Stomach (tissue), 4 donors: Measurements from ENCODE around the gene SSTR3.

Source experiments
- EP300 ChIP-seq: sonication (generic); formaldehyde crosslinking; IDR thresholded peaks from one replicate; pipeline ENCODE4 v1.6.1; 2017; ENCODE audit warnings: antibody characterized with exemption
- POLR2A ChIP-seq, 4 donors: fragments of 450-650 bp; IDR thresholded peaks; one replicate each; pipeline ENCODE4 v1.6.1; 2016; ENCODE audit warnings: antibody characterized with exemption in 4 of 4, control low read depth in 2 of 4, mild to moderate bottlenecking in 1 of 4, moderate library complexity in 1 of 4
- POLR2AphosphoS5 ChIP-seq, 3 donors: sonication (generic); formaldehyde crosslinking; IDR thresholded peaks; one replicate each; pipeline ENCODE4 v1.6.1; 2016; ENCODE audit warnings: antibody characterized with exemption in 3 of 3
- TF ChIP-seq, protein P1 (sequence below), 7 experiments: fragments of 450-650 bp in 4 of 7; fragments of 200-600 bp in 3 of 7; sonication (generic) in 3 of 7; IDR thresholded peaks; one replicate each; pipeline ENCODE4 v1.5.1; 2016 to 2019; ENCODE audit warnings: antibody characterized with exemption in 7 of 7, control low read depth in 2 of 7, mild to moderate bottlenecking in 1 of 7

DNA sequence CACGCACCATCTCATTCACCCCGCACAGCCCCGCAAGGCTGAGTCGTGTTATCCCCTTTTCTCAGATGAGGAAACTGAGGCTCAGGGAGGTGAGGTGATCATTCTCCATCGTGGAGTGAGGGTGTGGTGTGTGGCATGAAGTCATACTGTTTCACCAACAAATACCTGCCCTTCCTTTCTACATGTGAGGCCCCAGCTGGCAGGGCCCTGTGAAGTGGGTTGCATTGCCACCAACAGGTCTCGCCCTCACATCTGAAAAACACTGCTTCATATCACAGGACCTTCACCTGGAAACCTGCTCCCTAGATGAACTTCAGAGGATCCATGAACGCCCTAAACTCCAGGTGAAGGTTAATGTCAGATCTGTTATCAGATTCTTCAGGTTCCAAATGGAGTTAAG is 4.3 kb downstream of the SSTR3 start:
- TF ChIP-seq, protein P1, sequence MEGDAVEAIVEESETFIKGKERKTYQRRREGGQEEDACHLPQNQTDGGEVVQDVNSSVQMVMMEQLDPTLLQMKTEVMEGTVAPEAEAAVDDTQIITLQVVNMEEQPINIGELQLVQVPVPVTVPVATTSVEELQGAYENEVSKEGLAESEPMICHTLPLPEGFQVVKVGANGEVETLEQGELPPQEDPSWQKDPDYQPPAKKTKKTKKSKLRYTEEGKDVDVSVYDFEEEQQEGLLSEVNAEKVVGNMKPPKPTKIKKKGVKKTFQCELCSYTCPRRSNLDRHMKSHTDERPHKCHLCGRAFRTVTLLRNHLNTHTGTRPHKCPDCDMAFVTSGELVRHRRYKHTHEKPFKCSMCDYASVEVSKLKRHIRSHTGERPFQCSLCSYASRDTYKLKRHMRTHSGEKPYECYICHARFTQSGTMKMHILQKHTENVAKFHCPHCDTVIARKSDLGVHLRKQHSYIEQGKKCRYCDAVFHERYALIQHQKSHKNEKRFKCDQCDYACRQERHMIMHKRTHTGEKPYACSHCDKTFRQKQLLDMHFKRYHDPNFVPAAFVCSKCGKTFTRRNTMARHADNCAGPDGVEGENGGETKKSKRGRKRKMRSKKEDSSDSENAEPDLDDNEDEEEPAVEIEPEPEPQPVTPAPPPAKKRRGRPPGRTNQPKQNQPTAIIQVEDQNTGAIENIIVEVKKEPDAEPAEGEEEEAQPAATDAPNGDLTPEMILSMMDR (IDR thresholded peaks at IDR 0.05), result no peak
- TF ChIP-seq POLR2A (IDR thresholded peaks at IDR 0.05) (no peak), POLR2AphosphoS5 (IDR thresholded peaks at IDR 0.05) (no peak), EP300 (no peak)
